Upper lobe of left lung (tissue), 6 donors: ENCODE data around the gene DDX10. TPM values are rescaled to one million over a fixed set of nuclear protein-coding genes. Genes with fewer than 3 reads are reported as not detected.

Experiments used
- ATAC-seq, 2 donors: fragments of 200-7000 bp; cut with Tn5 transposase; one replicate each; pipeline ENCODE4 v1.9.1; 2022; ENCODE audit warnings: mild to moderate bottlenecking in 2 of 2, moderate library complexity in 2 of 2; ENCODE audit not compliant: low FRiP score in 2 of 2
- DNase-seq, 2 donors: peaks; one replicate each; pipeline ENCODE4 v3.0.0-alpha.2; 2019 to 2020
- H3K27ac ChIP-seq, 4 donors: fragments of 200-600 bp; sonication (generic); one replicate each; pipeline ENCODE4 v1.5.1; 2016 to 2019
- H3K27me3 ChIP-seq, 4 donors: fragments of 200-600 bp; sonication (generic); one replicate each; pipeline ENCODE4 v1.5.1; 2017 to 2019
- H3K36me3 ChIP-seq, 4 donors: fragments of 200-600 bp; sonication (generic); one replicate each; pipeline ENCODE4 v1.5.1; 2016 to 2019
- H3K4me1 ChIP-seq, 4 donors: fragments of 200-600 bp; sonication (generic); one replicate each; pipeline ENCODE4 v1.5.1; 2018 to 2019
- H3K4me3 ChIP-seq, 4 donors: fragments of 200-600 bp; sonication (generic); one replicate each; pipeline ENCODE4 v1.5.1; 2017 to 2019; ENCODE audit warnings: mild to moderate bottlenecking in 2 of 4, moderate library complexity in 1 of 4
- H3K9me3 ChIP-seq, 4 donors: fragments of 200-600 bp; sonication (generic); one replicate each; pipeline ENCODE4 v1.5.1; 2018 to 2019
- EP300 ChIP-seq, 4 donors: sonication (generic); formaldehyde crosslinking; IDR thresholded peaks; one replicate each; pipeline ENCODE4 v1.5.1; 2017; ENCODE audit warnings: antibody characterized with exemption in 4 of 4, control low read depth in 2 of 4
- POLR2A ChIP-seq, 4 donors: fragments of 450-650 bp; IDR thresholded peaks; one replicate each; pipeline ENCODE4 v1.5.1; 2016 to 2017; ENCODE audit warnings: antibody characterized with exemption in 4 of 4, mild to moderate bottlenecking in 2 of 4
- POLR2AphosphoS5 ChIP-seq, 2 donors: sonication (generic); formaldehyde crosslinking; IDR thresholded peaks; one replicate each; pipeline ENCODE4 v1.5.1; 2017; ENCODE audit warnings: antibody characterized with exemption in 2 of 2
- whole genome bisulfite sequencing, 2 donors: methylation state at CpG; one replicate each; pipeline ENCODE4 v1.1.5; 2017 to 2018; 5-methylcytosine and 5-hydroxymethylcytosine counted together
- total RNA-seq, 6 donors: library from RNA; depleted of rRNA in 4 of 6; stranded (reverse); fragments of >200 nt in 4 of 6; gene quantifications; one replicate each; pipeline versions ENCODE4 v1.1.0 to v1.2.1, GENCODE V29; 2016 to 2021
- TF ChIP-seq, protein P1 (sequence below), 6 experiments: fragments of 450-650 bp in 4 of 6; fragments of 200-600 bp in 2 of 6; sonication (generic) in 2 of 6; IDR thresholded peaks; one replicate each; pipeline ENCODE4 v1.5.1; 2016 to 2019; ENCODE audit warnings: antibody characterized with exemption in 6 of 6
- donor health status: DM: no; HTN: no; CAD: no; lungs with moderate emphysema.
- donor health status: DM: no; HTN: yes; CAD: no; lungs with severe emphysema.

Gene DDX10
- total RNA-seq, 6 donors from 2014 or later: 9.0 to 25.2 (median 17.4) TPM

DNA sequence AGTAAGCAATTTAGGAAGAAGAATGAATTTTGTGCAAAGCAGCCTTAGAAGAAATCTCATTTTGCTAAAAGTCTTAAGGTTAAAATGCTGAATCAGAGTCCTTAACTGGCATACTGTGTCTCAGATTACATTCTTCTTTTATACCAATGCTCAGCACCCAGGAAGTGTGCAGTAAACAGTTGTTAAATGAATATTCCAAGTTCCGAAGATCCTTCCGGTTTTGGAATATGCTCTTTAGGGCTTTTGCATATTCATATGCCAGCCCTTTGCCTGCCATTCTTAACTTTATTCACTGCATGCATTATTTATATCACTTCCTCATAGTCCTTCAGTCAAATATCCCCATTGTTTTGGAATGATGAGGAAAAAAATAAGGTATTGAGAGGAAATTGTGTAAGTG is 242.0 kb downstream of the DDX10 start:
- no peak for ATAC-seq
- Histone ChIP-seq H3K36me3 (no peaks in the 10 kb centered on the region), H3K9me3 (no peaks in the 10 kb centered on the region), H3K4me3 (no peak overlapping the region), H3K27me3 (no peaks in the 10 kb centered on the region), H3K4me1 (peaks cover 0 to 6% (median 2%) of the 10 kb centered on the region in 4 donors), H3K27ac (no peak overlapping the region)
- DNase-seq: no peak
- 55 to 64% methylated on average over 2 of the region's 2 CpGs for WGBS, 2 donors
- TF ChIP-seq POLR2AphosphoS5 (IDR thresholded peaks at IDR 0.05): no peak
- TF ChIP-seq POLR2A (IDR thresholded peaks at IDR 0.05): no peak
- TF ChIP-seq EP300 (IDR thresholded peaks at IDR 0.05): no peak
- TF ChIP-seq, protein P1, sequence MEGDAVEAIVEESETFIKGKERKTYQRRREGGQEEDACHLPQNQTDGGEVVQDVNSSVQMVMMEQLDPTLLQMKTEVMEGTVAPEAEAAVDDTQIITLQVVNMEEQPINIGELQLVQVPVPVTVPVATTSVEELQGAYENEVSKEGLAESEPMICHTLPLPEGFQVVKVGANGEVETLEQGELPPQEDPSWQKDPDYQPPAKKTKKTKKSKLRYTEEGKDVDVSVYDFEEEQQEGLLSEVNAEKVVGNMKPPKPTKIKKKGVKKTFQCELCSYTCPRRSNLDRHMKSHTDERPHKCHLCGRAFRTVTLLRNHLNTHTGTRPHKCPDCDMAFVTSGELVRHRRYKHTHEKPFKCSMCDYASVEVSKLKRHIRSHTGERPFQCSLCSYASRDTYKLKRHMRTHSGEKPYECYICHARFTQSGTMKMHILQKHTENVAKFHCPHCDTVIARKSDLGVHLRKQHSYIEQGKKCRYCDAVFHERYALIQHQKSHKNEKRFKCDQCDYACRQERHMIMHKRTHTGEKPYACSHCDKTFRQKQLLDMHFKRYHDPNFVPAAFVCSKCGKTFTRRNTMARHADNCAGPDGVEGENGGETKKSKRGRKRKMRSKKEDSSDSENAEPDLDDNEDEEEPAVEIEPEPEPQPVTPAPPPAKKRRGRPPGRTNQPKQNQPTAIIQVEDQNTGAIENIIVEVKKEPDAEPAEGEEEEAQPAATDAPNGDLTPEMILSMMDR (IDR thresholded peaks at IDR 0.05): no peak

DNA sequence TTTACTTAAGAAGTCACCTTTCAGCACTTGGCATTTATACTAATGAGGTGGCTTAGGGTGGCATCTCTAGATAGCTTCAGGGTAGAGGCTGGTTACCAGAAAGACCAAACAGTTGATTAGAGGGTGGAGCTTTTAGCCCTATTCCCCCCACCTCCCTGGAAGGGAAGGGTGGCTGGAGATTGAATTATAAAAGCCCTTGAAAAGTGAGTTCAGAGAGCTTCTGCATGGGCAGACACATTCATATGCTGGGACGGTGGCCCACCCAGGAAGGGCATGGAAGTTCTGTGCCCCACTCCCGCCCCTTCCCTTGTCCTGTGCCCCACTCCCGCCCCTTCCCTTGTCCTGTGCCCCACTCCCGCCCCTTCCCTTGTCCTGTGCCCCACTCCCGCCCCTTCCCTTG is 244.2 kb downstream of the DDX10 start:
- ATAC-seq (no peak), DNase-seq (no peak)
- Histone ChIP-seq H3K36me3 (no peaks in the 10 kb centered on the region), H3K9me3 (no peaks in the 10 kb centered on the region), H3K4me3 (no peak overlapping the region), H3K4me1 (peaks cover 0 to 9% (median 2%) of the 10 kb centered on the region in 4 donors), H3K27me3 (no peaks in the 10 kb centered on the region), H3K27ac (no peak overlapping the region)
- TF ChIP-seq POLR2A (IDR thresholded peaks at IDR 0.05): no peak
- TF ChIP-seq, protein P1 (IDR thresholded peaks at IDR 0.05): no peak
- TF ChIP-seq EP300 (IDR thresholded peaks at IDR 0.05): no peak
- no peak for TF ChIP-seq POLR2AphosphoS5 (IDR thresholded peaks at IDR 0.05)
- WGBS, 2 donors: 94 to 98% methylated on average over 5 of the region's 5 CpGs

- no peak for DNase-seq
- WGBS, 2 donors: 83 to 90% methylated on average over 3 of the region's 3 CpGs
- no peak for TF ChIP-seq POLR2A (IDR thresholded peaks at IDR 0.05)
- TF ChIP-seq, protein P1 (IDR thresholded peaks at IDR 0.05): no peak
- TF ChIP-seq EP300 (IDR thresholded peaks at IDR 0.05): no peak
- TF ChIP-seq POLR2AphosphoS5 (IDR thresholded peaks at IDR 0.05): no peak
- ATAC-seq: no peak
- H3K9me3 ChIP-seq: no peaks in the 10 kb centered on the region
- H3K27me3 ChIP-seq: no peaks in the 10 kb centered on the region
- H3K36me3 ChIP-seq: no peaks in the 10 kb centered on the region
- H3K27ac ChIP-seq: no peak overlapping the region
- no peak overlapping the region for H3K4me3 ChIP-seq
- peaks cover 0 to 9% (median 2%) of the 10 kb centered on the region in 4 donors for H3K4me1 ChIP-seq
Observed at GRCh38 chr11:108909921-108910320, 245.1 kb downstream of the DDX10 start.

- H3K27ac ChIP-seq: no peak overlapping the region
- ATAC-seq (no peak), DNase-seq (no peak)
- H3K36me3 ChIP-seq: no peaks in the 10 kb centered on the region
- no peaks in the 10 kb centered on the region for H3K9me3 ChIP-seq
- TF ChIP-seq EP300 (IDR thresholded peaks at IDR 0.05) (no peak), POLR2AphosphoS5 (IDR thresholded peaks at IDR 0.05) (no peak), POLR2A (IDR thresholded peaks at IDR 0.05) (no peak)
- peaks cover 0 to 3% (median 0%) of the 10 kb centered on the region in 4 donors for H3K4me1 ChIP-seq
- no peak overlapping the region for H3K4me3 ChIP-seq
- no peaks in the 10 kb centered on the region for H3K27me3 ChIP-seq
- 95 to 100% methylated on average over 1 of the region's 1 CpG for WGBS, 2 donors
Observed at GRCh38 chr11:108912581-108912980, 247.7 kb downstream of the DDX10 start.

- TF ChIP-seq POLR2A (IDR thresholded peaks at IDR 0.05) (no peak), EP300 (IDR thresholded peaks at IDR 0.05) (no peak), POLR2AphosphoS5 (IDR thresholded peaks at IDR 0.05) (no peak)
- TF ChIP-seq, protein P1 (IDR thresholded peaks at IDR 0.05): no peak
- peaks cover 0 to 3% (median 0%) of the 10 kb centered on the region in 4 donors for H3K4me1 ChIP-seq
- H3K9me3 ChIP-seq: no peaks in the 10 kb centered on the region
- DNase-seq (no peak), ATAC-seq (no peak)
- H3K27ac ChIP-seq: no peak overlapping the region
- H3K36me3 ChIP-seq: no peaks in the 10 kb centered on the region
- no peaks in the 10 kb centered on the region for H3K27me3 ChIP-seq
- H3K4me3 ChIP-seq: no peak overlapping the region
- 73 to 84% methylated on average over 4 of the region's 4 CpGs for WGBS, 2 donors
Observed at GRCh38 chr11:108913204-108913603, 248.3 kb downstream of the DDX10 start.
